SK-N-SH (cell line): ENCODE measurements around the gene ATXN7.

Experiments used
- EP300 ChIP-seq, 2 experiments: IDR thresholded peaks; 2 replicates each; pipeline versions ENCODE4 v1.4.0 to v1.6.1; 2012; ENCODE audit warnings: borderline replicate concordance in 1 of 2, low read depth in 1 of 2, low read length in 1 of 2
- NFIC ChIP-seq: IDR thresholded peaks from 2 replicates; pipeline ENCODE4 v1.4.0; 2012; ENCODE audit warnings: borderline replicate concordance
- POLR2AphosphoS5 ChIP-seq: IDR thresholded peaks from 2 replicates; pipeline ENCODE4 v1.6.1; 2012; ENCODE audit warnings: low read depth, low read length
- RAD21 ChIP-seq: IDR thresholded peaks from 2 replicates; pipeline ENCODE4 v1.6.1; 2012; ENCODE audit warnings: mild to moderate bottlenecking, low read length
- RXRA ChIP-seq: IDR thresholded peaks from 2 replicates; pipeline ENCODE4 v1.4.0; 2012; ENCODE audit warnings: low read depth, mild to moderate bottlenecking, borderline replicate concordance
- TAF1 ChIP-seq: IDR thresholded peaks from 2 replicates; pipeline ENCODE4 v1.6.1; 2012; ENCODE audit warnings: low read depth, mild to moderate bottlenecking, low read length, moderate library complexity, borderline replicate concordance
- TF ChIP-seq, protein P1 (sequence below): fragments of 200-600 bp; sonication (generic); IDR thresholded peaks from 2 replicates; pipeline ENCODE4 v1.6.1; 2017; ENCODE audit warnings: antibody characterized with exemption, mild to moderate bottlenecking, moderate library complexity

DNA sequence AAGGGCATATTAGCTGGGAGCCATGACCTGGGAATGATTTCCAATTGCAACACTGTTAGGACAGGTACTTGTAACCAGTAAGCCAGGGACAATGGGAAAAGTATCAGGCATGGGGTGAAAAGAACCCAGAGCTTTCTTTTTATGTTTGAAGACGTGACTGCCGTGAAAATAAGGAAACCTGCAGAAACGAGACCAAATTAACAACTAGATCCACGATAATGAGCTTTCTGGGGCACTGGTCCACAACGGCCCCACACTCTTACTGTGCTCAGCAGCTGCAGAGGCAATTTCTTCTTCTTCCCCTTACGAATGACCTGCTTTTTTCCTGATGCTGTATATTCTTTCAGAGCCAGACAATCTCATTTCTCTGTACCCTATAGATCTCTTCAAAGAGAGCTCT, 33.1 kb upstream of the ATXN7 start:
- TF ChIP-seq RXRA, result no peak
- TF ChIP-seq, protein P1, sequence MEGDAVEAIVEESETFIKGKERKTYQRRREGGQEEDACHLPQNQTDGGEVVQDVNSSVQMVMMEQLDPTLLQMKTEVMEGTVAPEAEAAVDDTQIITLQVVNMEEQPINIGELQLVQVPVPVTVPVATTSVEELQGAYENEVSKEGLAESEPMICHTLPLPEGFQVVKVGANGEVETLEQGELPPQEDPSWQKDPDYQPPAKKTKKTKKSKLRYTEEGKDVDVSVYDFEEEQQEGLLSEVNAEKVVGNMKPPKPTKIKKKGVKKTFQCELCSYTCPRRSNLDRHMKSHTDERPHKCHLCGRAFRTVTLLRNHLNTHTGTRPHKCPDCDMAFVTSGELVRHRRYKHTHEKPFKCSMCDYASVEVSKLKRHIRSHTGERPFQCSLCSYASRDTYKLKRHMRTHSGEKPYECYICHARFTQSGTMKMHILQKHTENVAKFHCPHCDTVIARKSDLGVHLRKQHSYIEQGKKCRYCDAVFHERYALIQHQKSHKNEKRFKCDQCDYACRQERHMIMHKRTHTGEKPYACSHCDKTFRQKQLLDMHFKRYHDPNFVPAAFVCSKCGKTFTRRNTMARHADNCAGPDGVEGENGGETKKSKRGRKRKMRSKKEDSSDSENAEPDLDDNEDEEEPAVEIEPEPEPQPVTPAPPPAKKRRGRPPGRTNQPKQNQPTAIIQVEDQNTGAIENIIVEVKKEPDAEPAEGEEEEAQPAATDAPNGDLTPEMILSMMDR, result no peak
- TF ChIP-seq POLR2AphosphoS5, result no peak
- no peak for TF ChIP-seq NFIC
- no peak for TF ChIP-seq TAF1
- no peak for TF ChIP-seq EP300 (IDR thresholded peaks at IDR 0.05; ENCODE audit: borderline replicate concordance in 1 of 2, low read depth in 1 of 2, low read length in 1 of 2)
- no peak for TF ChIP-seq RAD21
